ACHN (cell line): Measurements from ENCODE around the gene C1QL1.
A peak's percentile ranks its signal among the peaks of the same experiment; 100 is the strongest.

Experiments
- DNase-seq: peaks from one replicate; pipeline ENCODE4 v3.0.0-alpha.2; 2015
- in situ Hi-C: cut with HindIII; loops from 2 replicates; pipeline ENCODE4 v1.10.0; 2017; ENCODE audit warnings: low sequenced_read_pairs, low pct_ligation_motif_present, low pct_unique_long_range_greater_than_20kb

Gene C1QL1

GRCh38 chr17:44992242-44992939 is 24.3 kb upstream of the C1QL1 start:
- in situ Hi-C loops = no loop called here

GRCh38 chr17:44990994-44991393 is 22.9 kb upstream of the C1QL1 start:
- in situ Hi-C loops = no loop called here
- DNase-seq = no peak

More at GRCh38 chr17:44992242-44992939, 24.3 kb upstream of the C1QL1 start:
- no peak for DNase-seq

GRCh38 chr17:44989552-44990138 is 21.5 kb upstream of the C1QL1 start:
- no peak for DNase-seq
- in situ Hi-C loops = no loop called here

- DNase-seq = no peak
- in situ Hi-C loops = no loop called here
Measured at GRCh38 chr17:44988044-44988942, 20.2 kb upstream of the C1QL1 start.

- no peak for DNase-seq
- in situ Hi-C loops = no loop called here
Measured at GRCh38 chr17:44983563-44983962, 15.5 kb upstream of the C1QL1 start.

GRCh38 chr17:44982113-44982702 is 14.1 kb upstream of the C1QL1 start:
- in situ Hi-C loops = no loop called here
- DNase-seq = no peak

GRCh38 chr17:44981221-44981968 is 13.3 kb upstream of the C1QL1 start:
- peak; percentile 56 for DNase-seq
- in situ Hi-C loops = no loop called here

- in situ Hi-C loops = no loop called here
- DNase-seq = no peak
Measured at GRCh38 chr17:44979426-44979995, 11.4 kb upstream of the C1QL1 start.

- in situ Hi-C loops = no loop called here
- DNase-seq = no peak
Measured at GRCh38 chr17:44978807-44979206, 10.7 kb upstream of the C1QL1 start.

- no peak for DNase-seq
- in situ Hi-C loops = no loop called here
Measured at GRCh38 chr17:44977814-44978550, 9.9 kb upstream of the C1QL1 start.

- no peak for DNase-seq
- in situ Hi-C loops = no loop called here
Measured at GRCh38 chr17:44977065-44977464, 9.0 kb upstream of the C1QL1 start.

GRCh38 chr17:44976206-44976605 is 8.1 kb upstream of the C1QL1 start:
- in situ Hi-C loops = no loop called here
- DNase-seq = no peak

- in situ Hi-C loops = no loop called here
- peak; percentile 95 for DNase-seq
Measured at GRCh38 chr17:44972953-44973352, 4.8 kb upstream of the C1QL1 start.

- peak; percentile 76 for DNase-seq
- in situ Hi-C loops = no loop called here
Measured at GRCh38 chr17:44971776-44972483, 3.8 kb upstream of the C1QL1 start.

- in situ Hi-C loops = no loop called here
- peak; percentile 85 for DNase-seq
Measured at GRCh38 chr17:44970136-44970741, 2.1 kb upstream of the C1QL1 start.

GRCh38 chr17:44969144-44969780 is 1.2 kb upstream of the C1QL1 start:
- in situ Hi-C loops = no loop called here
- DNase-seq = no peak
